Activated CD4-positive, CD25-positive, alpha-beta regulatory T cell treated with anti-CD3 and anti-CD28 coated beads, Interleukin-2, amount 50 U/mL, for 72 hours (primary cell): ENCODE results near the gene PFKL.
A peak's percentile ranks its signal among the peaks of the same experiment; 100 is the strongest.
"Not testable (repeated sequence)": the region's sequence is repeated elsewhere in the genome, so short reads cannot be mapped to it uniquely, and the experiment has no call there.

Source experiments
- DNase-seq: peaks from one replicate; pipeline ENCODE4 v3.0.0; 2021

The PFKL gene

DNA sequence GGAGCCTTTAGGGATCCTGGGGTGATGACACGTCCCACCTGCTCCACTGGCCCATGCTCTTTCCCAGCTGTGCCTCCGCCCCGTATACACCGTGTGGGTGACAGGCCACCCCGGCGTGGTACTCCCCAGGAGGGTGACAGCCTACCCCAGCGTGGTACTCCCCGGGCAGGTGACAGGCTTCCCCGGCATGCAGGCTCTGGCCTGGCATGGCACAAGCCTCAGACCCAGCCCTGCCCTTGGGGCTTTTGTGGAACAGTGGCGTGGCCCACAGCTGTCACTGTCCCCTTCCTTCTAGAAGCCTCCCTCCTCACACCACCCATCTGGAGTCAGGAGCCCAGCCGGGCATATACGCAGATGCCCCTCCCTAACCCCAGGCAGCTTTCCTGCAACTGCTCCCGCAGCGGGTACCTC, 4.7 kb upstream of the PFKL start:
- no peak for DNase-seq

DNA sequence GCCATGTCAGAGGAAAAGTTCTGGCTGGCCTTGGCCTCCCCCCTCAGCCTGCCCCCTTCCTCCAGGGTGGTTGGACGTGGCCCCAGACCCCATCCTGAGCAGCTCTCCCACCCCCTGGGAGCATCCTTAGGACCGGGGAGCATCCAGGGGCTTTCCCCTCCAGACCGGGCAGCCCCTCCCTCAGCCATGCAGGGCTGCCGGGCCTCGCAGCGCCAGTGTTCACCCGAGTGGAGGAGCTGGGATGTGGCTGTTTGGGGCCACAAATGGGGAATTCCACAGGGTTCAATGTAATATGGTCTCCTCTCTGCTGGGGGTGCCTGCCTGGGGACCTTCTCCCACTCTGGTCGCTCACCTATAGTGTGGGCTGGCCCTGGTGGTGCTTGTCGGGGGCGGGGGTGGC, 4.2 kb upstream of the PFKL start:
- no peak for DNase-seq

DNA sequence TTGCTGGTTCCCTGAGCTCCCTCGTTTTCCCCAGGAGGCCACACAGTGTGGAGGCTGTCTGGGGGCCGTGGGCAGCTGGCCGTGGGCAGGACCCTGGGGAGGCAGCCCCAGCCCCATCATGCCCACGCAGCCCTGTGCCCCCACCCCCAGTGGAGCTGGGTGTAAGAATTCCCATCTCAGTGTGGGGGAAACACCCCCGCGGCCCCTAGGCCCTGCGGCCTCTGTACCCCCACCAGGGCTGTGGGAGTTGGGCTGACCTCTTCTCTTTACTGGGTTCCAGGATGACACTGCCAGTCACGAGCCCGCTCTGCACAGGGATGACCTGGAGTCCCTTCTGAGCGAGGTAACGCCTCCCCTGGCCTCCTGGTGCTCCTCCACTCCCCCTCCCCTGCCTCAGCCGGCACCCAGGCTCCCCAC, 3.7 kb upstream of the PFKL start:
- DNase-seq = no peak

DNA sequence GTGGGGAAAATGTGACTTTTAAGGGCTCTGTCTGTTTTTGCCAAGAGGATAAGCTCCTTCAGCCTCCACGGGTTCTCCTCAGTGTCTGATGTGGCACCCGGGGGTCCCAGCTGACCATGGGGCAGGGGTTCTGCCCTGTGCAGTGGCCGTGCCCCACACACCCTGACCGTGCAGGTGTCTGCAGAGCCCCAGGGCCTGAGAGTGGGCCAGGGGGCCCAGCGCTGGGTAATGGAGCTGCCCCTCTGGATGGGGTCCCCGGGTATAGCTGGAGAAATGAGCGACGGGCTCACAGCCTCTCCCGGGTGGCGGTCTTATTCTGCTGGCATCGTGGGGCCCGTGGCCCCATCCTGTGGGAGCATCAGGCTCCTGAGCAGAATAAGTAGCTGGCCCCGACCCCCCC, 2.9 kb upstream of the PFKL start:
- no peak for DNase-seq

DNA sequence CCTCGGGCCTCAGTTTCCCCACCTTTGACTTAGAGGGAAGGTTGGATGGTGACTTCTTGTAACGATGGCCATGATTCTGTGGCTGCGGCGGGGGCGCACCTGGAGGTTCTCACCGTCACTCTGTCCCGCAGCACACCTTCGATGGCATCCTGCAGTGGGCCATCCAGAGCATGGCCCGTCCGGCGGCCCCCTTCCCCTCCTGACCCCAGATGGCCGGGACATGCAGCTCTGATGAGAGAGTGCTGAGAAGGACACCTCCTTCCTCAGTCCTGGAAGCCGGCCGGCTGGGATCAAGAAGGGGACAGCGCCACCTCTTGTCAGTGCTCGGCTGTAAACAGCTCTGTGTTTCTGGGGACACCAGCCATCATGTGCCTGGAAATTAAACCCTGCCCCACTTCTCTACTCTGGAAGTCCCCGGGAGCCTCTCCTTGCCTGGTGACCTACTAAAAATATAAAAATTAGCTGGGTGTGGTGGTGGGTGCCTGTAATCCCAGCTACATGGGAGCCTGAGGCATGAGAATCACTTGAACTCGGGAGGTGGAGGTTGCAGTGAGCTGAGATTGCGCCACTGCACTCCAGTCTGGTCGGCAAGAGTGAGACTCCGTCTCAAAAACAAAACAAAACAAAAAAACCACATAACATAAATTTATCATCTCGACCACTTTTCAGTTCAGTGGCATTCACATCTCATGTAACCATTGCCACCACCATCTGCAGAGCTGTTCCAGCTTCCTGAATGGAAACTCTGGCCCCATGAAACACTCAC, 2.1 kb upstream of the PFKL start:
- DNase-seq = peak; percentile 65

DNA sequence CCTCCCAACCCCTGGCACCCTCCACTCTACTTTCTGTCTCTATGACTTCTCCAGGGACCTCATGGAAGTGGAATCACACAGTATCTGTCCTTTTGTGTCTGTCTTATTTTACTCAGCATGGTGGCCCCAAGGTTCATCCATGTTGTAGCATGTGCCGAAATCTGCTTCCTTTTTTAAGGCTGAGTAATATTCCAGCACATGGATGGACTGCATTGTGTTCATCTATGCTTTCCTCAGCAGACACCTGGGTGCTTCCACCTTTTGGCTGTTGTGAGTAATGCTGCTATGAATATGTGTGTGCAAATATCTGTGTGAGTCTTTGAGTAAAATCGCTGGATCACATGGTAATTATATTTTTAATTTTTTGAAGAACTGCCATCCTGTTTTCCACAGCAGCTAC, 1.6 kb upstream of the PFKL start:
- DNase-seq = no peak

DNA sequence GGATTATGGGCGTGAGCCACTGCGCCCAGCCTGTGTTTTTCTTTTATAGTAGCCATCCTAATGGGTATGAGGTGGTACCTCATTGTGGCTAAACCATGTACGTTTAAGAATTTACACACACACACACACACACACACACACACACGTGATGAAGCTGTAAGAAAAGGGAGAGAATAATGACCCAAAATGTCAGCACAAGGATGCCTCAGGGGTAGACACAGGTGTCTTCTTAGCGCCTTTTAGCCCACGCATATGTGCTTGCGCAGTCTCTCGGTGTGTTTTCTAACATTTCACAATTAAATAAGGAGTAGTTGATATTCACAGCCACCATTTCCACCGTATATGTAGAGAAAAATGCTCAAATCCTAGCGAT, 782 bp upstream of the PFKL start:
- DNase-seq = no peak

DNA sequence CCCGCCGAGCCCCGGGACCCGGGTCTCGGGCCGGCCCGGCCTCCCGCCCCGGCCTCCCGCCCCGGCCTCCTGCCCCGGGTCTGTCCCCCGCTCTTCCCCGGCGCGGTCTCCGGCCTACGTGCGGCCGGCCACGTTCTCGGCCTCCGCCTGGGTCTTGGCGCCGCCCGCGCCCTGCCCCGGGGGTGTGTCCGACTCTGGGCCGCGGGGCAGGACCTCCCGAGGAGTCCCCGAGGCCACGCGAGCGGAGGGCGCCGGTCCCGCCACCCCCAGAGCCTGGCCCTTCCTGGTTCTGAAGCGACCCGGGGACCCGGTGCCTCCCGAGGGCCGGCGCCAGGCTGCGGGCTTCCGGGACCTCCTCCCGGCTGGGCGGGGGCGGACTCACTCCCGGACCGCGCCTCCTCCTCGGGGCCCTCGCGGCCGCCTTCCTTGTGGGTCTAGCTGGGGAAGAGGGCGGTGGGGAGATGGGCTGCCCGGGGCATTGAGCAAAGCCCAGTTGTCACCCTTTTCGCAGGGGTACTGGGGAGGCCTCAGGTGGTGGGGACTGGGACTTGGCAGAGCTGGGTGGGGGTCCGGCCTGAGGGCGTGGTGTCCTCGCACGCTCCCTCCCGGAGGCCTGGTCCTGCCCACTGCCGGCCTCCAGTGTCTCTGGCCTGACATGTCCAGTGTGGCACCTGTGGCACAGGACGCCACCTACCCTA, 558 bp downstream of the PFKL start:
- peak; percentile 72 for DNase-seq

DNA sequence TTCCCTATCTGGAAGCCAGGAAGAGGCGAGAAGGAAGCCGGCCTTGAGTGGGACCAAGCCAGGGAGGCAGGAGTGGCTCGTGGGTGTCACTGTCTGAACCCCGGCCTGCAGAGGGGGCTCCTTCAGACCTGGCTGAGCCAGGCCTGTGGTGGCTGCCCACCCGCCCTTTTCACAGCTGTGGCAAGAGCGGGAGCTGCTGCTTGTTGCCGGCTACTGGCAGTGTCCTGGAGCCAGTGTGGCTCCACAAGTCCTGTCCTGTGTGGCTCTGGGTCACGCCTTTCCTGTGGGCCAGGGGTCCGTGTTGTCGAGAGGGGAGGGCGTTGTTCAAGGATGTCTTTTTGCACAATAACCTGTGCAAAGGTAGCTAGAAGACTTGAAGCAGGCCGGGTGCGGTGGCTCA, 1.3 kb downstream of the PFKL start:
- no peak for DNase-seq

DNA sequence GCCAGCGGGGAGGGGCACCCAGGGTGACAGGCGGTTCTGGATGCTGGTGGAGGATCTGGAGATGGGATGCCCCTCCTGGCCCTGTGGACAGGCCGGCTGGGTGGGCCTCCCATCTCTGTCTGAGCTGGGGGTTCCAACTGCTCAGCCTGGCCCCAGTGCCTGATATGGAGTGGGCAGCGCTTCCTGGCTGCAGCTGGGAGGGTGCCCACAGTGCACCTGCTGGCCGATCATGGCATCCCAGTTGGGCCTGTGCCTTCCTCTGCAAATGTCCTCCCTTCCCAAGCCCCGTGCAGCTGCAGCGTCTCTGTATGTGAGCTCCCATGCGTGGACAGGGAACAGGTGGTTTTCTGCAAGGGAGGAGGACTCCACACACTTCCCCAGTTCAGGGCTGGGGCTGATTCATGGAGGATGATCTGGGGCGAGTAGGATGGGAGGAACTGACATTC, 2.1 kb downstream of the PFKL start:
- no peak for DNase-seq

DNA sequence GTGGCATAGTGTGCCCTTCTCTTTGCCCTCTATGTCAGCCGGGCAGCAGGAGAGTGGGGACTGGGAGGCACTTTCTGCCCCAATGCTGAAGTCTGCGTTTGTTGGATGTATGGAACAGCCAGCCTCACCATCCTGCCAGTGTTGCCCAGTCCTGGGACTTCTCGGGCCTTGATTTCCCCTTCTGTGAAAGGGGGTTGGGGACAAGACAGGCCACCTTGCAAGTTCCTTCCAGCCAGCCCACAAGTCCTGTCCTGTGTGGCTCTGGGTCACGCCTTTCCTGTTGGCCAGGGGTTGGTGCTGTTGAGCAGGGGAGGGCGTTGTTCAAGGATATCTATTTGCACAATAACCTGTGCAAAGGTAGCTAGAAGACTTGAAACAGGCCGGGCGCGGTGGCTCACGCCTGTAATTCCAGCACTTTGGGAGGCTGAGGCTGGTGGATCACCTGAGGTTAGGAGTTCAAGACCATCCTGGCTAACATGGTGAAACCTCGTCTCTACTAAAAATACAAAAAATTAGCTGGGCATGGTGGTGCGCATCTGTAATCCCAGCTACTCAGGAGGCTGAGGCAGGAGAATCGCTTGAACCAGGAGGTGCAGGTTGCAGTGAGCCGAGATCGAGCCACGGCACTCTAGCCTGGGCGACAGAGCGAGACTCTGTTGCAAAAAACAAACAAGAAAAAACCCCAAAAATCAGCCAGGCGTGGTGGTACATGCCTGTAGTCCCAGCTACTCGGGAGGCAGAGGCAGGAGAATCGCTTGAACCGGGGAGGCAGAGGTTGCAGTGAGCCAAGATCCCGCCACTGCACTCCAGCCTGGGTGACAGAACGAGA, 2.9 kb downstream of the PFKL start:
- not testable (repeated sequence) for DNase-seq

DNA sequence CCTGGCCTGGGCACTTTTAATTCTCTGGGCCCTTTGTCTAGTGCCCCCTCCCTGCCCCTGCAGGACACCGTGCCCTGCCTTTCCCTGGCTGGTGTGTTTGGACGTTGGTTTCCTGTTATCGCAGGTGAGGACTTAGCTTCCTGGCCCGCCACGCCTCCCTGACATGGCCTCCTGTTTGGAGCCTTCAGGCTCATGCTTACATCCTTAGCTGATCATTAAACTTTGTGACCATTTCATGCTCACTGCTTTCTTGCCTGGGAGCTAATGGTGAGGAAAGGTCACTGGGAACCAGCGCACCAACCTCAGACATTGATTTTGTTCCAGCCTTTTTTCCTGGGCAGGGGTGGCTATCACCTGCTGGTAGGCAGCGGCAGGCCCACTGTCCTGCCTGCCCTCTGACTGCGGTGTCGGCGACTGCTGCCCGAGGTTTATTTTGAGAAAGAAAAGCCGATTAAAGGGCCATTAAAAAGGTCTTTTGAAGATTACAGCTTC, 3.7 kb downstream of the PFKL start:
- no peak for DNase-seq

DNA sequence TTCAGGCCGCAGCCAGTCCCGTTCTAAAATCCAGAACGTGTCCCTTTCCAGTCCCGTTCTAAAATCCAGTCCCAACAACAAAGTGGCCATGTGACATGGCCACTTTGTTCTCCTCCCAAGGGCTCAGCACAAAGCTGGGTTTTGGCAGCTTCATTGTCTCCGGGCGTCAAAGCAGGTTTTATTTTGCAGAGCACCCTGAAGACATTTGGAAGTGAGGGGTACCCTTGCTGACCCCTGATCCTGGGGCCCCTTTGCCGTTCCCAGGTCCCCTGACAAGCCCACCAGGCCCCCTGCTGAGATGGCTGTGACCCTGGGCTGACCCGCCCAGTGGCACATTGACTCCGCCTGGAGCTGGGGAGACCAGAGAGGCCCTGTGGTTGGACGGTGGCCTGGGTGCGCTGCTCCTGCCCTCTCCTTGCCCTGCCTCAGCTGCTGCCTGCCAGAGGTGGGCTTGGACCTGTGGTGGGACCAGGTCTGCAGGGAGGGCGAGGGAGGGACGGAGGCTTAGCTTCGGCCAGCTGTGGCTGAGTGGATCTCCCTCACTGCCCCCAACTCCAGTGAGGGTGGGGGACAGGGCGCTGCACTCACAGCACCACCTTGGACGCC, 4.3 kb downstream of the PFKL start:
- no peak for DNase-seq

DNA sequence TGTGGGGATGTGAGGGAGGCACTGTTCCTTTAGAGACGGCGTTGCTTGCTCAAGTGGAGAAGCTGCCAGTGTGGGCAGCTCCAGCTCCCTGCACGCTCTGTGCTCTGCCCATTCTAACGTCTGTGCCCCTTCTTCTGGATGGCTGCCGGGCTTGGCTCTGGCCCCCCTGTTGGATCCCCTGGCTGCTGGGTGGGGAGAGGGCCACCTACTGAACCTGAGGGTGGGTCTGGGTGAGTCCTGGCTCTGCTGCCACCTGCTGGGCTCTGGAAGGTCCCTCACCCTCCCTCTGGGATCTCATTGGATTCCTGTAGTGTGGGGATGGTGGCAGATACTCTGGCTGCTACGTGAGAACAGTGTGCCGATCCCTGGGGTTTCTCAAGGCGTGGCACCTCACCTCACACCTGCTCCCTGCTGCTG, 5.0 kb downstream of the PFKL start:
- DNase-seq = no peak

DNA sequence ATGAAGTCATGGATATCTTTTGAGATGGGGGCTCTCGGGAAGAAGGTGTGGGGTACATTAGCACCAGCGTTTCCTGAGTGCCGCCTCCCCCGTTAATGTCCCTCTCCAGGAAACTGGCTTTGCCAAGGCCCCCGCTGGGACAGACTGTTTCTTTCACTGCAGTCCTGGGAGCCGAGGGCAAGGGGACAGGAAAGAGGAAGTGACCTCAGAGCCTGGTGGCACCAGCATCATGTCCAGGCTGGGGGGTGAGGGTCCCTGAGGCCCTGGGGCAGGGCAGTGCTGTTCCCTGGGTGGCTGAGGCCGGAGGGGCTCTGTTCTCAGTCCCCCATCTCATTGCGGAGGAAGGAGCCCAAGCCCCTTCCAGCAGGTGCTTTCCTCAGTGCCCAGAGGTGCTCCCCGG, 5.8 kb downstream of the PFKL start:
- DNase-seq = no peak

DNA sequence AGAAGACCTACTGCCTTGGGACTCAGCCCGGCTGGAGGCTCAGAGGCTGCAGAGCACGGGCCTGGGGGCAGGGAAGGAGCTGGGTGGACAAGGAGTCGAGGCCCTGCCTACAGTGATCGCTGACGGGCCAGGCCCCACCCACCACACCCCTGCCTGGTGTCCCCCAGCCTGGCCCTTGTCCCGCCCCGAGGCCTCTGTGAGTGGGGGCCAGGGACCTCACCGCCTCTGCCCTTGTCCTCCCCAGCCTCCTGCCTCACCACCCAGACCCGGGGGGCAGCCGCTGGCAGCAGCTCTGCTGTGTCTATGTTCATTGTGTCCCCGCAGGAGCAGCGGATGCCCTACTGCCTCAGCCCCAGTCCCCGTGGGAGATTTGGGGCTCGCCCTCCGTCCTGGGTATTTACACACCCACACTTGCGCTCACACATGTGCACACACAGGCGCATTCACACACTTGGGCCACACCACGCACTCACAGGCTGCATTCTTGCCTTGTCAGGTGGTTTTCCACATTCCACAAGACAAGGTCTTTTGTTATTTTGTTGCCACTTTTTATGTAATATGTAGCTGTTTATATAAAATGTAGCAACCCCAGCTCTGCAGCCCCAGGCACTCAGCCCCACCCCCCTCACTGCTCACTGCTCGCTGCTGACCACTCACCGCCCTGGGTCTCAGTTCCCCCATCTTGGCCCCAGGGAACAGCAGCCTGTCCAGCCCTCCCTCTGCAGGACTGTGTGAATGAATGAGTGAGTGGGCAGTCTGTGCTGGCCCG, 7.3 kb downstream of the PFKL start:
- DNase-seq = no peak

DNA sequence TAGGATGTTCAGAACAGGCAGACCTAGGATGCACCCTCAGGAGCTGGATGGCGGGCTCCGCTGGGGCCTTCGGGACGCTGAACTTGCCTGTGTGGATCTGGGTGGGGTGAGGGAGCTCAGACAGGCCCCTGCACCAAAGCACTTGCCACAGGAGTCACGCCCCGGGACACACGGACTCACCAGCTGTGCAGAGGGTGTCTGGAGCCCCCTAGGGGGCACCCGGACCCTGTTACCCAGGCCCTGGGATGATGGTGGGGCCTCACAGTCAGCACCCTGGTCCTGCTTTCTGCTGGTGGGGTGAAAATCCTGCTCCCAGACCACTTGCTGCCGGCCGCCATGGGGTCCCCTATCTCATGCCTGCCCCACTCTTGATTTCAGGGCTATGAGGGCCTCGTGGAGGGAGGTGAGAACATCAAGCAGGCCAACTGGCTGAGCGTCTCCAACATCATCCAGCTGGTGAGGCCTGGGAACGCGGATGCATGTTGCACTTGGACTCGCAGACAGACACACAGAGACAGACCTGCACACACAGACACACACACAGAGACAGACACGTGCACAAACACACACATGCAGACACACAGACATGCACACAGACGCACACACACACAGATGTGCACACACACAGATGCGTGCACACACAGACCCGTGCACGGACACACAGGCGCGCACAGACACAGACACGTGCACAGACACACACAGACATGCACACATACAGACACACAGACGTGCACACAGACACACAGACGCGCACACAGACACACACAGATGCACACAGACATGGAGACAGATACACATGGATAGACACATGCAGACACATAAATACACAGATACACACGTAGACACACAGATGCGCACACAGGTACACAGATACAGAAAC, 11.0 kb downstream of the PFKL start:
- DNase-seq = no peak

DNA sequence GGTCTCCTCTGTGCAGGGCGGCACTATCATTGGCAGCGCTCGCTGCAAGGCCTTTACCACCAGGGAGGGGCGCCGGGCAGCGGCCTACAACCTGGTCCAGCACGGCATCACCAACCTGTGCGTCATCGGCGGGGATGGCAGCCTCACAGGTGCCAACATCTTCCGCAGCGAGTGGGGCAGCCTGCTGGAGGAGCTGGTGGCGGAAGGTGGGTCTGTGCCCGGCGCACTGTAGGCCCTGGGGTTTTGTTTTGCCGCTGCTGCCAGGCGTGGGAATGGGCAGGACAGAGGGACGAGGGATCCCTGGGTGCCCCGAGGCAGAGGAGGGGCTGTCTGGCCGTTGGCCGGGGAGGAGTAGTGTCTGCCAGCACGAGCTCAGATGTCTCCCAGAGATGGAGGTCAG, 12.2 kb downstream of the PFKL start:
- no peak for DNase-seq

DNA sequence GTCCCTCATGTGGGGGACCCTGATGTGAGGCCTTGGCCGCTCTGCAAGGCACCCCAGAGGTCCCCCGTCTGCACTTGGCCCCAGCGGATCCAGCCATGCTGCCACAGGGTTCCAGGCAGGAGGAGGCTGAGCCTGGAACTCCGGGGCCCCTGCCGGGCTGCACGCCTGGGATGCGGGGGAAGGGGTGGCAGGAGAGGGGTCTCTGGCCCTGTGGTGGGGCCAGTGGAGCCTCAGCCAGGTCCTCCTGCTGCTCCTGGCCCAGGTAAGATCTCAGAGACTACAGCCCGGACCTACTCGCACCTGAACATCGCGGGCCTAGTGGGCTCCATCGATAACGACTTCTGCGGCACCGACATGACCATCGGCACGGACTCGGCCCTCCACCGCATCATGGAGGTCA, 12.9 kb downstream of the PFKL start:
- no peak for DNase-seq

DNA sequence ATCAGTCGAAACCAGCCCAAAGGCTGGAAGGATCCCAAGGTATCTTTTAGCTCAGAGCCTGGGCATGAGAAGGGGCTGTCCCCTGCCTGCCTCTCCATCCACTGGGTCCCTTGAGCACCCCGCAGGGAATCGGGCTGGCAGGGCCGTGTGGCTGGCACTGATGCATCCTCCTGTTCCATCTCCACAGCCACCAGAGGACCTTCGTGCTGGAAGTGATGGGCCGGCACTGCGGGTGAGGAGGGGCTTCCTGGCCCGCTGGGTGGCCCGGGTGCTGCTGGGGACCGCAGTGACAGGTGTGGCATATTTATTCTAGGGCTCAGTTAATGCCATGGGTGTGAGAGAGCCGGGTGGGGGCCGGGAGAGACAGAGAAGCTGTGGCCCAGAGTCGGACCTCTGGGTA, 13.6 kb downstream of the PFKL start:
- DNase-seq = no peak

DNA sequence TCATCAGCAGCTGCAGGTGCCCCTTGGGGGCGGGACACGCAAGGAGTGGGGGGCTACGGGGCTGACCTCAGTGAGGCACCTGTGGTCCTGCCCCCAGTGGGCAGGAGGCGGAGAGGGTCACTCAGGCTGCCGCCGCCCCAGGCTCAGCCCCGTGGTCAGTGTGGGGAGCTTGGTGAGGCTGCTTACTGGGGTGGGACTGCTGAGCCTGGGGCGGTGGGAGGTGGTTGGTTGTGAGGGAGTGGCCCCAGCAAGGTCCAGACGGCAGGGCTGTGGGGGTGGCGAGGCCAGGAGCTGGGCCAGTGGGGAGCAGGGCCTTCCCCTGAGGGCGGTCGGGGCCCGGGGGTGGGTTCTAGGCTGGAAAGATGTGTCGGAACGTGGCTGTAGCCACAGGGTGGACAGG, 14.3 kb downstream of the PFKL start:
- DNase-seq = no peak
